Left ventricle myocardium inferior (tissue), 1 donor: ENCODE measurements around the gene PCNX3. TPM values are rescaled to one million over a fixed set of nuclear protein-coding genes. Genes with fewer than 3 reads are reported as not detected.

Source experiments
- DNase-seq: peaks from one replicate; pipeline ENCODE4 v3.0.0-alpha.2; 2020
- H3K27ac ChIP-seq: fragments of 200-600 bp; replicated peaks from 2 replicates; pipeline ENCODE4 v1.8.0; 2021
- H3K27me3 ChIP-seq: fragments of 200-600 bp; 2 replicates; pipeline ENCODE4 v1.8.0; 2021; ENCODE audit warnings: low read depth
- H3K36me3 ChIP-seq: fragments of 200-600 bp; 2 replicates; pipeline ENCODE4 v1.8.0; 2021
- H3K4me1 ChIP-seq: fragments of 200-600 bp; 2 replicates; pipeline ENCODE4 v1.8.0; 2021
- H3K4me3 ChIP-seq: fragments of 200-600 bp; 2 replicates; pipeline ENCODE4 v1.8.0; 2021; ENCODE audit warnings: mild to moderate bottlenecking, moderate library complexity
- H3K9me3 ChIP-seq: fragments of 200-600 bp; replicated peaks from 2 replicates; pipeline ENCODE4 v1.8.0; 2021
- intact Hi-C: fragments of 100-400 bp; cut with micrococcal nuclease; formaldehyde crosslinking; loops from one replicate; pipeline ENCODE4 v1.11.0; 2022
- total RNA-seq: library from RNA; stranded (reverse); fragmentation: NEBNext Ultra II Directional; extraction: Animal tissue kit (Norgen Biotek cat#: 25700); gene quantifications from one replicate; pipeline ENCODE4 v1.2.1, GENCODE V29; 2021
- TF ChIP-seq, protein P1 (sequence below): fragments of 200-600 bp; IDR thresholded peaks from 2 replicates; pipeline ENCODE4 v1.8.0; 2021; ENCODE audit warnings: antibody characterized with exemption, mild to moderate bottlenecking, borderline replicate concordance
- donor health status: DM: no; HTN: yes; CAD: no; lungs with severe emphysema.

Gene PCNX3
- total RNA-seq, 1 donor from 2014 or later, result 11.9 TPM

DNA sequence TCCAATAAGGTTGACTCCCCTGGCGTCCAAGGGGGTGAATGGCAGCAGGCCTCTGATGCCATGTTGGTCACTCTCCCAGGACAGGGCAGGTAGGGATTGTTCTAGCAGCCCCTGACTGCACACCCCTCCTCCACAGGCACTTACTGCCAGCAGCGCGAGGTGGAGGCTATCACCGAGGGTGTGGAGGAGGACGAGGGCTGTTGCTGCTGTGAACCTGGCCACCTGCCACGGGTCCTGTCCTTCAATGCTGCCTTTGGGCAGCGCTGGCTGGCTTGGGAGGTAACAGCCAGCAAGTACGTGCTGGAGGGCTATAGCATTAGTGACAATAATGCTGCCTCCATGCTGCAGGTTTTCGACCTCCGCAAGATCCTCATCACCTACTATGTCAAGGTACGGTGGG is 14.6 kb downstream of the PCNX3 start:
- no peak overlapping the region for H3K4me3 ChIP-seq
- H3K4me1 ChIP-seq, result peaks cover 24% of the 10 kb centered on the region
- H3K36me3 ChIP-seq, result peaks cover 95% of the 10 kb centered on the region
- H3K27ac ChIP-seq, result peak overlapping the region; percentile 1
- TF ChIP-seq, protein P1, sequence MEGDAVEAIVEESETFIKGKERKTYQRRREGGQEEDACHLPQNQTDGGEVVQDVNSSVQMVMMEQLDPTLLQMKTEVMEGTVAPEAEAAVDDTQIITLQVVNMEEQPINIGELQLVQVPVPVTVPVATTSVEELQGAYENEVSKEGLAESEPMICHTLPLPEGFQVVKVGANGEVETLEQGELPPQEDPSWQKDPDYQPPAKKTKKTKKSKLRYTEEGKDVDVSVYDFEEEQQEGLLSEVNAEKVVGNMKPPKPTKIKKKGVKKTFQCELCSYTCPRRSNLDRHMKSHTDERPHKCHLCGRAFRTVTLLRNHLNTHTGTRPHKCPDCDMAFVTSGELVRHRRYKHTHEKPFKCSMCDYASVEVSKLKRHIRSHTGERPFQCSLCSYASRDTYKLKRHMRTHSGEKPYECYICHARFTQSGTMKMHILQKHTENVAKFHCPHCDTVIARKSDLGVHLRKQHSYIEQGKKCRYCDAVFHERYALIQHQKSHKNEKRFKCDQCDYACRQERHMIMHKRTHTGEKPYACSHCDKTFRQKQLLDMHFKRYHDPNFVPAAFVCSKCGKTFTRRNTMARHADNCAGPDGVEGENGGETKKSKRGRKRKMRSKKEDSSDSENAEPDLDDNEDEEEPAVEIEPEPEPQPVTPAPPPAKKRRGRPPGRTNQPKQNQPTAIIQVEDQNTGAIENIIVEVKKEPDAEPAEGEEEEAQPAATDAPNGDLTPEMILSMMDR, result no peak
- no peaks in the 10 kb centered on the region for H3K27me3 ChIP-seq
- DNase-seq, result peak; percentile 68
- intact Hi-C loops, result no loop called here
- H3K9me3 ChIP-seq, result no peaks in the 10 kb centered on the region

DNA sequence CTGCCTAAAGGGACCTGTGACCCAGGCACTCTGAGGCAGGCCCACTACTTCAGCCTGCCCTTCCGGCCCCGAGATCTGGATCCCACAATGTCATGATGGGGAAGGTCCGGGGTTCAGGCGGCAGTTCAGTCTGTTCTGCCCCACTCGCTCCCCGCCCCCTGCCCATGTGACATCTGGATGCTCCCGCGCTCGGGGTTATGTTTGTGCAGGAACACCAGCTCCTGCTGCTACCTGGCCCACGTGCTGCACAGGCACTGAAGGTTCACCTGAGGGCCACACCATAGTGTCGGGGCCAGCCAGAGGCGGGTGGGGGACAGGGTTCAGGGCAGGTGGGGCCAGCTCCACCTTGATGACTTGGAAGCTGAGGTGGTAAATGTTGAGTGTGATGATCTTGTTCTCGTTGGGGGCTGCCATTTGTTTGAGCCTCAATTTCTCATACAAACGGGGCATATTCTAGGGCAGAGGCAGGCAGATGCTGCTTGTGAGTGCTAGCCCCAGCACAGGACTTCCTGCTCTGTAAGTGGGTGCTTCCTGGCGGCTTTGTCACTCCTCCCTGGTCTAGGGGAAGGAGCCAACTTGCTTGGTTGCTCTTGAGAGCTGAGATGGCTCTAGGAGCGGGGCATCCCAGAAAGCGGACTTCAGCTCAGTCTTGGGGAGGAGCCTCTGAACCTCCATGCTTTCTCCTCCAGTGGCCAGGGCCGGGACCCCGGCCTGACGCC is 18.0 kb downstream of the PCNX3 start:
- no peak for DNase-seq
- H3K9me3 ChIP-seq, result no peaks in the 10 kb centered on the region
- no peaks in the 10 kb centered on the region for H3K27me3 ChIP-seq
- no peak overlapping the region for H3K27ac ChIP-seq
- TF ChIP-seq, protein P1, result no peak
- no peak overlapping the region for H3K4me3 ChIP-seq
- peaks cover 36% of the 10 kb centered on the region for H3K4me1 ChIP-seq
- intact Hi-C loops, result no loop called here
- peaks cover 86% of the 10 kb centered on the region for H3K36me3 ChIP-seq

DNA sequence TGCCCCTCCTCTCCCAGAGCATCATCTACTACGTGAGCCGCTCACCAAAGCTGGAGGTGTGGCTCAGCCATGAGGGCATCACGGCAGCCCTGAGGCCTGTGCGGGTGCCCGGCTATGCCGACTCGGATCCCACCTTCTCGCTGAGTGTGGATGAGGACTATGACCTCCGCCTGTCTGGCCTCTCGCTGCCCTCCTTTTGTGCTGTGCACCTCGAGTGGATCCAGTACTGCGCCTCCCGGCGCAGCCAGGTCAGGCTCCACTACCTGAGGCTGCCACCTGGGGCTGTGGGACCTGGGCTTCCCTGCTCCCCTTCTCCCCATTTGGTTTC is 18.5 kb downstream of the PCNX3 start:
- TF ChIP-seq, protein P1, result no peak
- H3K4me3 ChIP-seq, result no peak overlapping the region
- intact Hi-C loops, result no loop called here

DNA sequence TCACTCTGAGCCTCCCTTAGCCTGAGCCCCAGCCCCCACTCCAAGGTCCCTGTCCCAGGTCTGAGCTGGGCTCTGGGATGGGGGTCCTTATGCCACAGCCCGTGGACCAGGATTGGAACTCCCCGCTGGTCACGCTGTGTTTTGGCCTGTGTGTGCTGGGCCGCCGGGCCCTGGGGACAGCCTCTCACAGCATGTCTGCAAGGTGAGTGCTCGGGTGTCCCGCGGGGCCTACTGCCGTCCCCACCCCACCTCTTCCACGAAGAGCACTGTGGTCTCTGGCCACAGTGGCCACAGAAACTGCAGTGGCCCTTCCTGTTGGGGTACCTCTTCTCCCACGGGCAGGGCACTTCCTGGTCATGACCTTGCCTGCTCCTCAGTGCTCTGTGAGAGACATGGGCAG is 18.9 kb downstream of the PCNX3 start:
- Histone ChIP-seq H3K36me3 (peaks cover 77% of the 10 kb centered on the region), H3K27me3 (no peaks in the 10 kb centered on the region), H3K4me3 (no peak overlapping the region), H3K27ac (no peak overlapping the region), H3K4me1 (peaks cover 45% of the 10 kb centered on the region), H3K9me3 (no peaks in the 10 kb centered on the region)
- TF ChIP-seq, protein P1, result no peak
- no peak for DNase-seq
- intact Hi-C loops, result no loop called here

More for the DNA sequence above, 18.5 kb downstream of the PCNX3 start:
- no peak for DNase-seq
- no peaks in the 10 kb centered on the region for H3K9me3 ChIP-seq
- no peak overlapping the region for H3K27ac ChIP-seq
- peaks cover 80% of the 10 kb centered on the region for H3K36me3 ChIP-seq
- no peaks in the 10 kb centered on the region for H3K27me3 ChIP-seq
- H3K4me1 ChIP-seq, result peaks cover 41% of the 10 kb centered on the region

DNA sequence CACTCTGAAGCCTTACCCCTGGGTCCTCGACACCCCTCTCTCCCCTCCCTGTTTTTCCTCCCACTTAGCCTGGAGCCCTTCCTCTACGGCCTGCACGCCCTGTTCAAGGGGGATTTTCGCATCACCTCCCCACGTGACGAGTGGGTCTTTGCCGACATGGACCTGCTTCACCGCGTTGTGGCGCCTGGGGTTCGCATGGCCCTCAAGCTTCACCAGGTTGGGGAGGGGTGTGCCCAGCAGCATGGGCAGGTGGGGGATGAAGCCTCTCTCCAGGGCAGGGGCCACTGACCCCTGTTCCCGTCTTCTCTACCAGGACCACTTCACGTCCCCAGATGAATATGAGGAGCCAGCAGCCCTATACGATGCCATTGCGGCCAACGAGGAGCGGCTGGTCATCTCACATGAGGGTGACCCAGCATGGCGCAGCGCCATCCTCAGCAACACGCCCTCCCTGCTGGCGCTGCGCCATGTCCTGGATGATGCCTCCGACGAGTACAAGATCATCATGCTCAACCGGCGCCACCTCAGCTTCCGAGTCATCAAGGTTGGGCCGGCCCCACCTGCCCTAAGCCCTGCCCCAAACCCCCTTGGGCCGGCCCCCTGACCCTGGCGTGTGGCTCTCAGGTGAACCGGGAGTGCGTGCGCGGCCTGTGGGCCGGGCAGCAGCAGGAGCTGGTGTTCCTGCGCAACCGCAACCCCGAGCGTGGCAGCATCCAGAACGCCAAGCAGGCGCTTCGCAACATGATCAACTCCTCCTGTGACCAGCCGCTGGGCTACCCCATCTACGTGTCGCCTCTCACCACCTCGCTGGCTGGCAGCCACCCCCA is 19.5 kb downstream of the PCNX3 start:
- Histone ChIP-seq H3K36me3 (peaks cover 70% of the 10 kb centered on the region), H3K27me3 (no peaks in the 10 kb centered on the region), H3K4me1 (peaks cover 45% of the 10 kb centered on the region), H3K27ac (no peak overlapping the region), H3K9me3 (no peaks in the 10 kb centered on the region), H3K4me3 (no peak overlapping the region)
- intact Hi-C loops, result no loop called here
- DNase-seq, result no peak
- TF ChIP-seq, protein P1, result no peak
